ENCODE data around the gene EML4. TPM values are rescaled to one million over a fixed set of nuclear protein-coding genes. Genes with fewer than 3 reads are reported as not detected.

EML4 gene
- total RNA-seq, 3 donors from 2014 or later (not counting 1 experiment from before 2014, with no cell fraction given): 88.4 to 136 (median 91.5) TPM

DNA sequence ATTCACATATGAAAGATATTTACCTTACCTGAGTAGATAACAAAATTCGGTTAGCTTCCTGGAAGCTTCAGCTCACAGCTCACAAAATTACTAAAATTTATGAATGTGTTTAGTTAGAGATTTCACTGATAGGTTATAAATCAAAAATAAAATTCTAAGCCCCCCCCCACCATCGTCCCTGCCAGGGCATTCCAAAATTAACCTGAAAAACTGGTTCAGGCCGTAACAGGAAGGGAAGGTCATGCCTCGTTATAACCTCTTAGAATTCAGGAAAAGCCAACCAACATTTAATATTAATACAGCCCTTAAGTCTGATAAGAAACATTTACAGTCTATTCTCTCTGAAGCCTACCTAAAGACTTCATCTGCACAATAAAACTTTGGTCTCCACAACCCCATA lies 143.0 kb downstream of the EML4 start:
- TF ChIP-seq, protein P1, sequence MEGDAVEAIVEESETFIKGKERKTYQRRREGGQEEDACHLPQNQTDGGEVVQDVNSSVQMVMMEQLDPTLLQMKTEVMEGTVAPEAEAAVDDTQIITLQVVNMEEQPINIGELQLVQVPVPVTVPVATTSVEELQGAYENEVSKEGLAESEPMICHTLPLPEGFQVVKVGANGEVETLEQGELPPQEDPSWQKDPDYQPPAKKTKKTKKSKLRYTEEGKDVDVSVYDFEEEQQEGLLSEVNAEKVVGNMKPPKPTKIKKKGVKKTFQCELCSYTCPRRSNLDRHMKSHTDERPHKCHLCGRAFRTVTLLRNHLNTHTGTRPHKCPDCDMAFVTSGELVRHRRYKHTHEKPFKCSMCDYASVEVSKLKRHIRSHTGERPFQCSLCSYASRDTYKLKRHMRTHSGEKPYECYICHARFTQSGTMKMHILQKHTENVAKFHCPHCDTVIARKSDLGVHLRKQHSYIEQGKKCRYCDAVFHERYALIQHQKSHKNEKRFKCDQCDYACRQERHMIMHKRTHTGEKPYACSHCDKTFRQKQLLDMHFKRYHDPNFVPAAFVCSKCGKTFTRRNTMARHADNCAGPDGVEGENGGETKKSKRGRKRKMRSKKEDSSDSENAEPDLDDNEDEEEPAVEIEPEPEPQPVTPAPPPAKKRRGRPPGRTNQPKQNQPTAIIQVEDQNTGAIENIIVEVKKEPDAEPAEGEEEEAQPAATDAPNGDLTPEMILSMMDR (IDR thresholded peaks at IDR 0.05): no peak
- whole genome bisulfite sequencing (ENCODE audit: insufficient coverage): 100% methylated on average over 3 of the region's 4 CpGs
- no peak overlapping the region for H3K4me3 Mint-ChIP-seq
- ATAC-seq (no peak), DNase-seq (no peak)
- no peaks in the 10 kb centered on the region for H3K4me1 Mint-ChIP-seq
- intact Hi-C loops (cut with micrococcal nuclease): no loop called here
- no peaks in the 10 kb centered on the region for H3K9me3 ChIP-seq (ENCODE audit: control insufficient read depth, insufficient read depth, low read length)
- no peaks in the 10 kb centered on the region for H3K9me3 Mint-ChIP-seq
- no peaks in the 10 kb centered on the region for H3K27me3 ChIP-seq (ENCODE audit: control insufficient read depth, insufficient read depth, low read length)
- no peak overlapping the region for H3K4me3 ChIP-seq (ENCODE audit: low read length)
- H3K36me3 ChIP-seq (ENCODE audit: control insufficient read depth, insufficient read depth, low read length): peaks cover 23% of the 10 kb centered on the region
- H3K27ac ChIP-seq (ENCODE audit: low read length): no peak overlapping the region
- no peaks in the 10 kb centered on the region for H3K4me1 ChIP-seq (ENCODE audit: control insufficient read depth, insufficient read depth, low read length)
- no peaks in the 10 kb centered on the region for H3K27me3 Mint-ChIP-seq (ENCODE audit: low read depth in 2 of 2)
- H3K27ac Mint-ChIP-seq: no peak overlapping the region
- H3K36me3 Mint-ChIP-seq: no peaks in the 10 kb centered on the region

GRCh38 chr2:42314892-42315468 lies 145.8 kb downstream of the EML4 start:
- no peak overlapping the region for H3K4me3 ChIP-seq (ENCODE audit: low read length)
- intact Hi-C loops (cut with micrococcal nuclease): no loop called here
- Mint-ChIP-seq H3K4me1 (peaks cover 0 to 4% of the 10 kb centered on the region in 2 donors), H3K27me3 (ENCODE audit: low read depth in 2 of 2) (no peaks in the 10 kb centered on the region), H3K4me3 (no peak overlapping the region), H3K27ac (no peak overlapping the region), H3K36me3 (no peaks in the 10 kb centered on the region), H3K9me3 (no peaks in the 10 kb centered on the region)
- DNase-seq (no peak), ATAC-seq (no peak)
- H3K9me3 ChIP-seq (ENCODE audit: control insufficient read depth, insufficient read depth, low read length): no peaks in the 10 kb centered on the region
- H3K27ac ChIP-seq (ENCODE audit: low read length): no peak overlapping the region
- WGBS (ENCODE audit: insufficient coverage): 82% methylated on average over 1 of the region's 3 CpGs
- H3K27me3 ChIP-seq (ENCODE audit: control insufficient read depth, insufficient read depth, low read length): no peaks in the 10 kb centered on the region
- TF ChIP-seq, protein P1 (IDR thresholded peaks at IDR 0.05): no peak
- no peaks in the 10 kb centered on the region for H3K4me1 ChIP-seq (ENCODE audit: control insufficient read depth, insufficient read depth, low read length)
- H3K36me3 ChIP-seq (ENCODE audit: control insufficient read depth, insufficient read depth, low read length): peaks cover 40% of the 10 kb centered on the region

DNA sequence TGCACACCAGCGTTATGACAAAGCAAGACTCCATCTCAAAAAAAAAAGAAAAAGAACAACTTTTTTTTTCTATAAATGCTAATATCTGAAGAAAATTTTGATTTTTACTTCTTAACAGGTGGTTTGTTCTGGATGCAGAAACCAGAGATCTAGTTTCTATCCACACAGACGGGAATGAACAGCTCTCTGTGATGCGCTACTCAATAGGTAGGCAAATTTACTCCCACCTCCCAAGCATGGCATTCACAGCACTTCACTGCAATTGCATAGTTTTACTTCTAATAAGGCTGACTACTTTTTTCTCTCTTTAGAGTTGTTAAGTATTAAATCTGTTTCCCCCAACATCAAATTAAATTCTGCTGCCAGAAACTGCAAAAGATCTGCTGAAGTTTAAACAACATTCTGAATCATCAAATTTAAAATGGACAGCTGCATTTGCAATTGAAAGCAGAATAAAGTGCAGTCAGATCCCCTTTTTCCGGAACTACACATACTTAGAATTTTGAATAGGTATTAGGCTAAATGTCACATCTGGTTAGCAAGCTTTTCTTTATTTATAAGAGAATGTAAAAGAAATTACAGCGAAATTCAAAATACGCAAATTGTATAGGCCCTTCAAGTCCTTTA lies 146.8 kb downstream of the EML4 start:
- no peaks in the 10 kb centered on the region for H3K27me3 Mint-ChIP-seq (ENCODE audit: low read depth in 2 of 2)
- H3K36me3 ChIP-seq (ENCODE audit: control insufficient read depth, insufficient read depth, low read length): peaks cover 46% of the 10 kb centered on the region
- H3K27ac ChIP-seq (ENCODE audit: low read length): no peak overlapping the region
- H3K9me3 Mint-ChIP-seq: no peaks in the 10 kb centered on the region
- no peaks in the 10 kb centered on the region for H3K36me3 Mint-ChIP-seq
- WGBS (ENCODE audit: insufficient coverage): 100% methylated on average over 5 of the region's 6 CpGs
- DNase-seq (no peak), ATAC-seq (no peak)
- H3K4me1 Mint-ChIP-seq: peaks cover 0 to 4% of the 10 kb centered on the region in 2 donors
- H3K4me3 Mint-ChIP-seq: no peak overlapping the region
- no peaks in the 10 kb centered on the region for H3K4me1 ChIP-seq (ENCODE audit: control insufficient read depth, insufficient read depth, low read length)
- H3K9me3 ChIP-seq (ENCODE audit: control insufficient read depth, insufficient read depth, low read length): no peaks in the 10 kb centered on the region
- TF ChIP-seq, protein P1 (IDR thresholded peaks at IDR 0.05): no peak
- no peak overlapping the region for H3K4me3 ChIP-seq (ENCODE audit: low read length)
- no peaks in the 10 kb centered on the region for H3K27me3 ChIP-seq (ENCODE audit: control insufficient read depth, insufficient read depth, low read length)
- no peak overlapping the region for H3K27ac Mint-ChIP-seq
- intact Hi-C loops (cut with micrococcal nuclease): no loop called here

DNA sequence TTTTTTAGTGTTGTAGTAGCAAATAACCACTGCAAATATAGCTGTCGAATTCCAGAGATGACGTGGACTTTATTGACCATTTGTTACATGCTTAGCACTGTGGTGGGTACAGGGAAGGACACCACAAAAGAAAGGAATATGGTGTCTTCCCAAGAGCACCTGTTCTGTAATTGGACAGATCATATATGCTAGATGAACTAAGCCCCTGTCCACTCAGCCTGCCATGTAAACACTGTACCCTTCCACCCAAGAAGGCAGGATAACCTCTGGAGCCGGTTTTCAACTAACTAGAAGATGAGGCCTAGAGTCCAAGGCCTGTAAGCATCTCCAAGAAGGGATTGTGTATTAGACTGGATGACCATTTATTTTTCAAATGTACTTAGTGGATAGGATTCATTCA lies 147.8 kb downstream of the EML4 start:
- H3K36me3 ChIP-seq (ENCODE audit: control insufficient read depth, insufficient read depth, low read length): peaks cover 47% of the 10 kb centered on the region
- no peak for DNase-seq
- H3K9me3 Mint-ChIP-seq: no peaks in the 10 kb centered on the region
- H3K27ac ChIP-seq (ENCODE audit: low read length): no peak overlapping the region
- TF ChIP-seq, protein P1 (IDR thresholded peaks at IDR 0.05): no peak
- no peak overlapping the region for H3K27ac Mint-ChIP-seq
- no peak overlapping the region for H3K4me3 Mint-ChIP-seq
- no peaks in the 10 kb centered on the region for H3K4me1 ChIP-seq (ENCODE audit: control insufficient read depth, insufficient read depth, low read length)
- H3K4me3 ChIP-seq (ENCODE audit: low read length): no peak overlapping the region
- intact Hi-C loops (cut with micrococcal nuclease): no loop called here
- ATAC-seq: no peak
- WGBS (ENCODE audit: insufficient coverage): 45% methylated on average over 2 of the region's 3 CpGs
- no peaks in the 10 kb centered on the region for H3K36me3 Mint-ChIP-seq
- H3K9me3 ChIP-seq (ENCODE audit: control insufficient read depth, insufficient read depth, low read length): no peaks in the 10 kb centered on the region
- H3K27me3 Mint-ChIP-seq (ENCODE audit: low read depth in 2 of 2): no peaks in the 10 kb centered on the region
- H3K4me1 Mint-ChIP-seq: peaks cover 0 to 4% of the 10 kb centered on the region in 2 donors
- no peaks in the 10 kb centered on the region for H3K27me3 ChIP-seq (ENCODE audit: control insufficient read depth, insufficient read depth, low read length)

Data from natural killer cell (primary cell).